ENCODE results near the gene CTIF.

- TF ChIP-seq, protein P1, sequence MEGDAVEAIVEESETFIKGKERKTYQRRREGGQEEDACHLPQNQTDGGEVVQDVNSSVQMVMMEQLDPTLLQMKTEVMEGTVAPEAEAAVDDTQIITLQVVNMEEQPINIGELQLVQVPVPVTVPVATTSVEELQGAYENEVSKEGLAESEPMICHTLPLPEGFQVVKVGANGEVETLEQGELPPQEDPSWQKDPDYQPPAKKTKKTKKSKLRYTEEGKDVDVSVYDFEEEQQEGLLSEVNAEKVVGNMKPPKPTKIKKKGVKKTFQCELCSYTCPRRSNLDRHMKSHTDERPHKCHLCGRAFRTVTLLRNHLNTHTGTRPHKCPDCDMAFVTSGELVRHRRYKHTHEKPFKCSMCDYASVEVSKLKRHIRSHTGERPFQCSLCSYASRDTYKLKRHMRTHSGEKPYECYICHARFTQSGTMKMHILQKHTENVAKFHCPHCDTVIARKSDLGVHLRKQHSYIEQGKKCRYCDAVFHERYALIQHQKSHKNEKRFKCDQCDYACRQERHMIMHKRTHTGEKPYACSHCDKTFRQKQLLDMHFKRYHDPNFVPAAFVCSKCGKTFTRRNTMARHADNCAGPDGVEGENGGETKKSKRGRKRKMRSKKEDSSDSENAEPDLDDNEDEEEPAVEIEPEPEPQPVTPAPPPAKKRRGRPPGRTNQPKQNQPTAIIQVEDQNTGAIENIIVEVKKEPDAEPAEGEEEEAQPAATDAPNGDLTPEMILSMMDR (IDR thresholded peaks at IDR 0.05 in 8 of 11, conservative IDR thresholded peaks at IDR 0.05 in 3 of 11): no peak
- no peak for TF ChIP-seq POLR2A (IDR thresholded peaks at IDR 0.05)
These were observed 80.2 kb downstream of the CTIF start for GRCh38 chr18:48619016-48619415.
